ENCODE measurements around the gene CAPZB.

Gene CAPZB

GRCh38 chr1:19496527-19496874, 11.2 kb upstream of the CAPZB start:
- DNase-seq, result no peak

GRCh38 chr1:19495799-19496526, 10.6 kb upstream of the CAPZB start:
- DNase-seq, result peak in 1 of 2 experiments; percentile 57

- DNase-seq, result no peak
Observed at GRCh38 chr1:19495000-19495656, 9.8 kb upstream of the CAPZB start.

GRCh38 chr1:19493547-19493946, 8.2 kb upstream of the CAPZB start:
- DNase-seq, result no peak

GRCh38 chr1:19489996-19490395, 4.7 kb upstream of the CAPZB start:
- DNase-seq, result no peak

GRCh38 chr1:19488136-19488535, 2.8 kb upstream of the CAPZB start:
- no peak for DNase-seq

- no peak for DNase-seq
Observed at GRCh38 chr1:19484798-19485361, 459 bp downstream of the CAPZB start.

GRCh38 chr1:19484338-19484797, 971 bp downstream of the CAPZB start:
- DNase-seq, result no peak

GRCh38 chr1:19483691-19484090, 1.6 kb downstream of the CAPZB start:
- DNase-seq, result no peak

- no peak for DNase-seq
Observed at GRCh38 chr1:19483261-19483660, 2.1 kb downstream of the CAPZB start.

- DNase-seq, result no peak
Observed at GRCh38 chr1:19481826-19482398, 3.4 kb downstream of the CAPZB start.

GRCh38 chr1:19480282-19480681, 5.1 kb downstream of the CAPZB start:
- DNase-seq, result no peak

GRCh38 chr1:19479351-19480120, 5.8 kb downstream of the CAPZB start:
- DNase-seq, result no peak

GRCh38 chr1:19478322-19478721, 7.0 kb downstream of the CAPZB start:
- no peak for DNase-seq

- DNase-seq, result no peak
Observed at GRCh38 chr1:19477284-19478249, 7.8 kb downstream of the CAPZB start.

- DNase-seq, result no peak
Observed at GRCh38 chr1:19476450-19477190, 8.7 kb downstream of the CAPZB start.

- no peak for DNase-seq
Observed at GRCh38 chr1:19475296-19475695, 10.0 kb downstream of the CAPZB start.

- DNase-seq, result no peak
Observed at GRCh38 chr1:19472174-19472573, 13.2 kb downstream of the CAPZB start.

- DNase-seq, result no peak
Observed at GRCh38 chr1:19469004-19469403, 16.3 kb downstream of the CAPZB start.

GRCh38 chr1:19468397-19468956, 16.9 kb downstream of the CAPZB start:
- DNase-seq, result peak; percentile 45 to 68

Measured in NCI-H524 (cell line).